ENCODE measurements around the gene TRIO.

DNA sequence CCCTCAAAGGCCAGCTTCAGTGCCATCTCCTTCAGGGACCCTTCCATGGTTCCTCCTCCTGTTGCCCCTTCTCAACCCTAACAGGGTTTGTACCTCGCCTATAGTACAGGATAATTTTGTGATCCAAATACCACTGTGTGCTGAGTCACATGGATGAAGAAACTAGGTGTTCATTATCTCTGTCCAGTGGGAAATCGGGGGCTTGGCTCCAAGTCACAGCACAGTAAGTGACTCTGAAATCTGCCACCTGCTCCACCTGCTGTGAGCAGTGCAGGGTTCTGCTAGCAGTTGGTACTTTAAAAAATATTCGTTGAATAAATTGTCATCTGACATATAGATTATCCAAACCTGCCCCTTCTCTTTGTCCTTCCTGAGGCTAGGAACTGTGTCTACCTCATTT is 315.3 kb downstream of the TRIO start:
- no peak for TF ChIP-seq SIN3A (IDR thresholded peaks at IDR 0.05; ENCODE audit: borderline replicate concordance, insufficient read depth, low read length)
- no peak for TF ChIP-seq TAF1 (IDR thresholded peaks at IDR 0.05; ENCODE audit: borderline replicate concordance, insufficient read depth, low read length)
- no peak for TF ChIP-seq POLR2AphosphoS5 (IDR thresholded peaks at IDR 0.05; ENCODE audit: low read depth, low read length)
- TF ChIP-seq REST (IDR thresholded peaks at IDR 0.05; ENCODE audit: insufficient read depth in 1 of 2, low read depth in 2 of 2, low read length in 2 of 2) = no peak

Measured in PFSK-1 (cell line).